HG02610 (cell line): Measurements from ENCODE around the gene MRPS7.
A peak's percentile ranks its signal among the peaks of the same experiment; 100 is the strongest.

ENCODE experiments used
- ATAC-seq: cut with Tn5 transposase; IDR thresholded peaks from one replicate; pipeline ENCODE4 v1.9.1; 2021; ENCODE audit warnings: mild to moderate bottlenecking, moderate library complexity; ENCODE audit not compliant: unreplicated experiment

MRPS7 gene

GRCh38 chr17:75261336-75262111, at the start of gene MRPS7, which contains the start of gene GGA3:
Gene MRPS7, plus strand, starts transcription at chr17:75261879. Its CDS starts 22 bp downstream, at chr17:75261901.
Gene GGA3, minus strand, starts transcription at chr17:75261606. Its CDS starts 19 bp downstream, at chr17:75261587.
- ATAC-seq = peak; percentile 84

DNA sequence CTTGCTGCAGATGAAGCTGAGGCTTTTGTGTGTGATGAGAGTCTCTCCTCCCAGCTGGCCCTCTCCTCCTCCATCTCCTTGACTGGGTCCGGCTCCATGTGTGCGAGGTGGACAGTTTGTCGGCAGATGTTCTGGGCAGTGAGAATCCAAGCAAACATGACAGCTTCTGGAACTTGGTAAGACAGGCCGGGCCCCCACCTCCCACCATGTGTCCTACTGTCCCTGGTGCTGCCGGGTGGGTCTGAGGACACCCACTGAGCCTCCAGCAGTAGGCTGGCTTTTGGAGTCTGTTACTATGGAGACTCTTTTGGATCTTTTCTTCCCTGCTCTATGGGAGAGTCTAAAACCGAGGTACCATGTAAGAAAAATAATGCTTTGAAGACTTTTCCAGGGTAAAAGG, 43.5 kb upstream of the MRPS7 start:
- no peak for ATAC-seq

GRCh38 chr17:75219815-75220214, 41.9 kb upstream of the MRPS7 start:
- no peak for ATAC-seq

DNA sequence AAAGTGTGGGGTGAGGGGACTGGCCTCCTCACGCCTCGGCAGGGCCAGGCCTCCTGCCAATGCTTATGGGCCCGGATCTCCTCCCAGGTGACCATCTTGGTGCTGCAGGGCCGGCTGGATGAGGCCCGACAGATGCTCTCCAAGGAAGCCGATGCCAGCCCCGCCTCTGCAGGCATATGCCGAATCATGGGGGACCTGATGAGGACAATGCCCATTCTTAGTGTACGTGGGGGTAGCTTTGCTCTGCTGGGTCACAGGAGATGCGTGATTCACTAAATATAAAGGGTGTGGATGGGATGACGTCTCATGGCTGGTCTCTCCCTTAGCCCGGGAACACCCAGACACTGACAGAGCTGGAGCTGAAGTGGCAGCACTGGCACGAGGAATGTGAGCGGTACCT, 36.7 kb upstream of the MRPS7 start:
- ATAC-seq = no peak

- ATAC-seq = no peak
Measured at GRCh38 chr17:75227729-75228128, 34.0 kb upstream of the MRPS7 start.

DNA sequence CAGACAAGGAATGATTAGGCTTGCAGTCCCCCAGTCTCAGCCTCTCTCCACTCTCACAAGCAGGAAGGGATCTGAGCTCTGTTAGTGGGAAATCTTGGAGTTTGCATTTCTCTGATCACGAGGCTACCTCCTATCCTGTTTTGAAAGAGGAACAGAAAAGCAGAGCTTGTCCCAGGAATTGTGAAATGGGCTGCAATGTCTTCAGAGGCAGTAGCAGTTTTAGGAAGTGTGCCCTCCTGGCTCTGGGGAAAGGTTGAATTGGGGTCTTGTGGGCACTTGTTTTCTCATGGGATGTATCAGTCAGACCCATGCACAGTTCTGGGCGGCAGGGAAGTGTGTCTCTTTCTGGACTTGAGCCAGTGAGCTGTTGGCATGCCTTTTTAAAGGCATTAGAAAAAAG, 33.4 kb upstream of the MRPS7 start:
- no peak for ATAC-seq

DNA sequence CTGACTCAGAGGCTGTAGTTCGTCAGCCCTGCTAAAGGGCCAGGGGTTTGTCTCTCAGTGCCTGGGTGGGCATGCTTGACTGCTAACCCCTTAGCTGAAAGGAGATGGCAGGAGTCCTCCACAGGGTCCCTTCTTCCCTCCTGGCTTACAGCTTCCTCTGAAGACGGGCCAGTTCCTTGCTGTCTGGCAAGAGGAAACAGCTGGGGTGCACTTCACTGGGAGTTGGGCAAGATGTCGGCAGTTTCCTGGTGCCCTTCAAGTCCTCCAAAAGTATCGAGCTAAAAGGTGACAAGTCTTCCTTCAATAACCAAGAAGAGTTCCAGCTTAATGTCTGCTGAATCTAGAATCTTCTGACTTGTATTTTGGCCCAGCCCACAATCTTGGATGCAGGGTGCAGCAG, 32.8 kb upstream of the MRPS7 start:
- no peak for ATAC-seq

DNA sequence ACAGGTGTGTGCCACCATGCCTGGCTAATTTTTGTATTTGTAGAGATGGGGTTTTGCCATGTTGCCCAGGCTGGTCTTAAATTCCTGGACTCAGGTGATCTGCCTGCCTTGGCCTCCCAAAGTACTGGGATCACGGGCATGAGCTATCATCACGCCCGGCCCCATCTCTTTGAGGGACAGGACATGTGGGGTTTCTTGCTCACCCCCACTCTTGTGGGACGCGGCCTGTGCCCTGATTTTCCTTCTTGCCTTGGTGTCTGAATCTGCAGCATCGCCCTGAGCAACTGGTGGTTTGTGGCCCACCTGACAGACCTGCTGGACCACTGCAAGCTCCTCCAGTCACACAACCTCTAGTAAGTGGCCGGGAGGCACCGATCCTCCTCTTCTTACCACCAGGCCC, 30.6 kb upstream of the MRPS7 start:
- no peak for ATAC-seq

DNA sequence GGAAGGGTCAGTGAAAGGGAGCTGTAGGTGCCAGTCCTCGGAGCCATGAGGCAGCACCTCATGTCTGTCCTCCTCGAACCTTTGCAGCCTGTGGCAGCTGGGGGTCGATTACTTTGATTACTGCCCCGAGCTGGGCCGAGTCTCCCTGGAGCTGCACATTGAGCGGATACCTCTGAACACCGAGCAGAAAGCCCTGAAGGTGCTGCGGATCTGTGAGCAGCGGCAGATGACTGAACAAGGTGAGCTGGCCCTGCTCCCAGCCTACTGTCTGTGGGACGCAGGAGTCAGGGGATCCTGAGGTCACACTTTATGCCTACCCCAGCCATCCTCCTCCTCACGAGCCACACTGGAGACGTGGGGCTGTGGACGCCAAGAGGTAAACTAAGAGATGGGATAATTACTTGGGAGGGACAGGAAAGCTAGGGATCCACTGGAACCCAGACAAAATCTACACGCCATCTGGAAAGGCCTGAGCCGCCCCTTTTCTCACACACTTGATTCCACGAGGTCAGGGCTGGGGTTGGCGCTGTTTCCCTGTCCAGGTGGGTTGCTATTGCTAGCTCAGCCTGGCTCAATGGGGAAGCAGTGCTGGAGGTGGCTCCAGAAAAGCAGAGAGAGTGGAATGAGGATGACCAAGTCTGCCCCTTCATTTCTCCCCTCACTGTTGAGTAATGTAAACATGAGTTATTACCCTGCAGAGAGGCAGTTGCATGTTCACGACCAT, 29.8 kb upstream of the MRPS7 start:
- no peak for ATAC-seq

DNA sequence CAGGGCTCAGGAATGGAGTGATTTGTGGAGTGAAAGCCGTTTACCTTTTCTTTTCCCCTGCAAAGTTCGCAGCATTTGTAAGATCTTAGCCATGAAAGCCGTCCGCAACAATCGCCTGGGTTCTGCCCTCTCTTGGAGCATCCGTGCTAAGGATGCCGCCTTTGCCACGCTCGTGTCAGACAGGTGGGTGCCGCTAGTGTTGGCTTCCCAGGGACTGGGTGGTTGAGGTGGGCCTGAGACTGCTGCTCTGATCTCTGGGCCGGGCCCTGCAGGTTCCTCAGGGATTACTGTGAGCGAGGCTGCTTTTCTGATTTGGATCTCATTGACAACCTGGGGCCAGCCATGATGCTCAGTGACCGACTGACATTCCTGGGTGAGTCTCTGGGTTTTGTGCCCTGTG, 28.9 kb upstream of the MRPS7 start:
- ATAC-seq = no peak

- no peak for ATAC-seq
Measured at GRCh38 chr17:75237100-75238014, 24.3 kb upstream of the MRPS7 start.

DNA sequence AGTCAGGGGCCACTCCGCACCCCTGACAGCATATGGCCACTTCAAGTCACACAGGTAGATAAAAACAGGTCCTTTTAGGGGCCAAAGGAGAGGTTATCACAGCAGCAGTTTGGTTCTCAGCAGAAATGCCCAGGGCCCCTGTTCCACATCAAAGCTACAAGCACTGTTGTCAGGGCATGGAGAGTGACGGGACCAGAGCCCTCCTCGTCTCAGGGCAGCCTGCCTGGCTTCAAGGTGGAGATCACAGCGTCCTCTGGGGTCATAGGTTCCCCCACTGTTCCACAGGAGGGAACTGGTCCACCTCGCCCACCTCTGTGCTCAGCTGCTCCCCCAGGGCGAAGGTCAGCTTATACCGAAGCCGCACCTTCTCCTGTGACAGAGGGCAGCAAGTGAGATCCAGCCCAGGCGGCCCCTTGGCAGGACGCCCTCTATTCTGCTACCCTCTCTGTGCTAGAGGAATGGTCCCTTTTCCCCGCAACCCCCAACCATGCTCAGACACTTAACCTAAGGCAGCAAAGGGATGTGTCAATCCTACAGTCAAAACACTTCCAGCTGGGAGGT, 23.6 kb upstream of the MRPS7 start:
- no peak for ATAC-seq

DNA sequence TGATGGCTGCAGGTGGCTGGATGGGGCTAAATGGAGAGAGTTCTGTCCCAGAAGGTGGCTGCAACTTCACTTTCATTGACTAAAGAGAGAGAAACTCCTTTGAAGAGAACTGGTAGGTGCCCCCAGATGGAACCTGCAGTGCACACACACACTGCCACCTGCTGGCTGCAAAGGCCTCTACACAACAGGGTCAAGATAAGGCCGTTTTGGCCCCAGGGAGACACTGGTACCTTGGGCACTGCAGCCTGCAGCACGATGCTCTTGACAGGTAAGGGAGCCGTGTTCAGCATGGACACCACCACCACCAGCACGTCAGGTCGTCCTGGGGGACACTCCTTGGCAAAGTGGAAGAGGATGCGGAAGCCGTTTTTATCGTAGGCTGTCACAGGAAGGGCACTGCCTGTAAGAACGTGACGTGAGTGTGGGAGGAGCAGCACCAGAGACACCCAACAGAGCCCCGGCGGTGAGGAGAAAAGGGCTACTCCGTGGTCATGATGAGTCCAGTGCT, 22.9 kb upstream of the MRPS7 start:
- ATAC-seq = peak; percentile 35

DNA sequence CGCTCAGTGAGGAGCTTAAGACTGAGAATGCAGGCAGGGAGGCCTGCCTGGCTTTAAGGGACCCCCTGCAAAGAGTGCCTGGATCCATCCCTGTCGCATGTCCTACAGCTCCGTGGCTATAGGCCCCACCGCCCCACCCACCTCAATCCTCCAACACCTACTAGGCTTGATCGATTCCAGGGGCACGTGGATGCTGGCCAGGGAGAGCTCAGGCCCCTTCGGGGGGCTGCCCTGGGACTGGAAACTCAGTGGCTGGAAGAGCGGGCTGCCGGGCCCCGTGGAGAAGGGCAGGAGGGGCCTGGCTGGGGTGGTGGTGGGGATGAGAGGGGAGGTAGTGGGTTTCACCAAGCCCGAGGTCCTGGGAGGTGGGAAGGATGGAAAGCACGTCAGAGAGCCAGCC, 22.5 kb upstream of the MRPS7 start:
- no peak for ATAC-seq

DNA sequence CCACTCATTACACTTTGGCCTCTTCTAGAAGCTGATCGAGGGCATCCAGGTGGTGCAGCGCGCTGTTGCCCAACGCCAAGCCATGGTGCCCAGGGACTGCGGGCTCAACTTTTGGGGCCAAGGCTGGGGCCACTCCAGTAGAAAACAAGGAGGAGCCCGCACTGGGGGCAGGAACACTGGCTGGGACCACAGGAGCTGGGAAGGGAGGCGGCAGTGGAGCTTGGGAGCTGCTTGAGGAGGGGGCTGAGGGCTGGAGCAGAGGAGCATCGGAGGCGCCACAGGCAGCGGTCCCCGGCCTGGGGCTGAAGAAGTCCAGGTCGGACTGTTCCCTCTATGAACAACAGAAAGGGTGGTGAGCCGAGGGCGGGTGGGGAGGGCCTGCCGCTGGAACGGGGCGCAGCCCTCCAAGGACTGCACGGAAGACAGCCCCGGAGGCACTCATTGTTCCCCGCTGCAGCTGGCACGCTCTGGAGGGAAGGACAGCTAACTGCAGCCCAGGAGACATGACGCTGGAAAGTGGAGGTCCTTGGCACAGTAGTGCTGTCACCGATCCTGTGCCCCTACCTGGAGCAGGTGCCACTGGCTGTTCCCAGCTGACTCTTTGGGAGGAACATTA, 21.8 kb upstream of the MRPS7 start:
- ATAC-seq = no peak

DNA sequence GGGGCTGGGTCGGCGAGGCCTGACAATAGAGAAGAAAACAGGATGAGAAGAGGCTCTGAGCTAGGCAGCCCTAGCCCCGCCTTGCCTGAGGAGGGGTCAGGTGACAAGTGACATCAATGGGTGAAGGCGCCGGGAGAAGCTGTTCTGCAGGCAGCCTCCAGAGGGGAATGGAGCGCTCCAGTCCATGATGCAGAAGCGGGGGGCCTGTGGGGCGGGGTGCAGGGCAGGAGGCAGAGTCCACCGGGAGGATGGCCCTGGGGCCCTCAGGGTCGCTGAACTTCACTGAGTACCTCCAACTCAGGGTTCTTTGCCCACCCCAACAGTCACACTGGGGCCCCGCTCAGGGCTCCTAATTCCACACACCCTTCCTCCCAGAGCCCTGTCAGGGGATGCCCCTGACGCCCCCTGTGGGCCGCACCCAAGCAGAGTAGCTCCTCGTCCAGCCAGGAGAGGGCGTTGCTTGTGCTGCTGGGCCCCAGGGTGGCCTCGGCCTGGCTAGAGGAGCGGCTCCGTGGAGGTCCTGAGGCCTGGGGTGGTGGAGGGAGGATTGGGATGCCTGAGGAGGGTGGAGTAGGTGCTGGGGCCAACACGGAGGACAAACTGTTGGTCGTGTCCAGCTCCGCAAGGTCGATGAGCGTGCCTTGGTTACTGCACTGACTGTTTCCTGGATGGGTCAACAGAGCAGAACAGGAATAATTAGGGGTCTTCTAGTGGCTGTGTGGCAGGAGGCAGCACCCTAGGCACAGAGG, 21.1 kb upstream of the MRPS7 start:
- ATAC-seq = no peak

DNA sequence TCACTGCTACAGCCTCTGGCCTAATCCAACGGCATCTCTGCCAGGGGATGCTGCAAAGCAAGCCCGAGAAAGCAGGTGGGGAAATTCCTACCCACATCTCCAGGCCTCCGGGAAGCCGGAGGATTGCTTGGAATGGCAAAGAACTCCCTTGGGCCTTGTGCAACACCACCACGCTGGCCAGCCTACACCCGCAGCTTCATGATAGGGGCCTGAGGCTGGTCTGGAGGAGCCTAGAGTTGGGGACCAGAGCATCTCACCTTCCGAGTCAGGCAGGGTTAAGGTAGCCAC, 20.6 kb upstream of the MRPS7 start:
- ATAC-seq = no peak

DNA sequence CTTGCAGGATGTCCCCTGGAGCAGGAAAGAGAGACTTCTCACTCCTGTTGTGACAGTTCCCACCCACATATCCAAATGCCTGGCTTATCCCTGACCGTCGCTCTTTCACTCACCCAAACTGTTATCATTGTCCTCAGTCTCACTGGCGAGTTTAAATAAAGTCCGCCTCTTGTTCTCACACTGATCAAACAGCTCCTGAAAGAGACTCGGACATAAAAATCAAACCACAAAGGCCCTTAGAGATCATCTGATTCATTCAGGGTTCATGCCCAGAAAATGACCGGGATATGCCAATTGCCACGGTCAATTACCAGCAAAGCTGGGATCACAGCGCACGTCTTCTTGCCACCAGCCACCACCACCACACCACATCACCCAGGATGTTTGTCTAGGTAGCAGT, 20.2 kb upstream of the MRPS7 start:
- ATAC-seq = no peak

- no peak for ATAC-seq
Measured at GRCh38 chr17:75241996-75242460, 19.7 kb upstream of the MRPS7 start.
